ENCODE data around the gene TJAP1.
"Not testable (repeated sequence)": the region's sequence is repeated elsewhere in the genome, so short reads cannot be mapped to it uniquely, and the experiment has no call there.

The TJAP1 gene

DNA sequence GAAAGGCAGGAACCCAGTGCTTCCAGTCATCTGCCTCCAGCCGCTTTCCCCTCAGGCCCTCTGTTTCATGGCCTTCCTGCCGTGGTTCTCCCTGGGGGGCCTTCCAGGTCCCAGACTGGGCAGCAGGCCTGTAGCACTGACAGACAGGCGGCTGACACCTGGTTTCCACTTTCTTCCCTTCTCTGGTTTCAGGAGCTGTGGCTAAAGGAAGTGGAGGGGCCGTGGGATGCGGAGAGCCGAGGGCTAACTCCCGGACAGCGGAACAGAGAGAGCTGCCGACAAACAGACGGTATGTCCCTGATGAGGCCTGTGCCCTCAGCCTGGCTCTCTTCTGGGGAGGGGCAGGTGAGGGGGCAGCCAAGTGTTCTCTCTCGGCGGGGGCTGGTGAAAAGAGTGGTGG lies 20.3 kb downstream of the TJAP1 start:
- H3K4me3 ChIP-seq (ENCODE audit: low read length): no peak overlapping the region
- no peak for DNase-seq (ENCODE audit: low read depth, low spot score)

DNA sequence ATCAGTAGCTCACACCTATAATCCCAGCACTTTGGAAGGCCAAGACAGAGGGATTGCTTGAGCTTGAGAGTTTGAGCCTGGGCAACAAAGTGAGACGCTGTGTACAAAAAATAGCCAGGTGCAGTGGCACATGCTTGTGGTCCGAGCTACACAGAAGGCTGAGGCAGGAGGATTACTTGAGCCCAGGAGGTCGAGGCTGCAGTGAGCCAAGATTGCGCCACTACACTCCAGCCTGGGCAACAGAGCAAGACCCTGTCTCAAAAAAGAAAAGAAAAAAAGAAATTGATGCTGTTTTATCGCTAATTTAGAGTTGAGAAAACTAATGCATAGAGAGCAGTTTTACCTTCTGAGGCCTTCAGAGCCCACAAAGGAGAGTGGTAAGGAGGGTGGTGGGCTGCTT lies 20.9 kb downstream of the TJAP1 start:
- not testable (repeated sequence) for DNase-seq (ENCODE audit: low read depth, low spot score); H3K4me3 ChIP-seq (ENCODE audit: low read length)

DNA sequence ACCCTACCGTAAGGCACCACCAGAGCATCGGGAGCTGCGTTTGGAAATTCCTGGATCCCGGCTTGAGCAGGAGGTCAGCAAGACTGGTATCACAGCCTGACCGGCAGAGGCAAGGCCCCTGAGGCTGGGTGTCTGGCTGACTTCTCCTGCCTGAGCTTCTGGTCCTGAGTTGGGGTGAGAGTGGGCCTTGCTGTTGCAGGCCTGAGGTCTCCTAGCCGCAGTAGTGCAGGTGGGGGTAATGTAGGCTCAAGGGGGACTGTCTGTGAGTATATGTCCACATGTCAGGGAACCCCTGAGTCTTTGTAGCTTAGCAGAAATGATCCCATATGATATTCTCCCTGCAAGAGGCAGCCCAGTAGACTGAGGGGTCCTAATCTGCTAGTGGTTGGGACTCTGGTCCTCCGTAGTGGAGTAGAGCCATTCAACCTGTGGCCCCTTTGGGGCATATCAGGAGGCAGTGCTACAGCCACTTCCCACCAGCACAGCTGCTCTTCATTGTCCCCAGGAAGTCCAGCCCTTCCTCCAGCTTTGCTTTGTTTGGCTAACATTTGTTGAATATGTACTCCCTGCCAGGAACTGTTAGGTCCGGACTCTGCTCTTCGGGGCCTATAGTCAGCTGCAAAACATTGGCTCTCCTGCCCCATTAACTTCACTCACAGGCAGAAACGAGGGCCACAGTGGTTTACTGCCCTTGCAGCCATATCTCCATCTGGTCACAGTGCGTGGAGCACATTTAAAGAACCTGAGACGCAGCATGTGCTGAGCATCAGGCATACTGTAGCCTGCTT lies 21.9 kb downstream of the TJAP1 start:
- no peak for DNase-seq (ENCODE audit: low read depth, low spot score)

DNA sequence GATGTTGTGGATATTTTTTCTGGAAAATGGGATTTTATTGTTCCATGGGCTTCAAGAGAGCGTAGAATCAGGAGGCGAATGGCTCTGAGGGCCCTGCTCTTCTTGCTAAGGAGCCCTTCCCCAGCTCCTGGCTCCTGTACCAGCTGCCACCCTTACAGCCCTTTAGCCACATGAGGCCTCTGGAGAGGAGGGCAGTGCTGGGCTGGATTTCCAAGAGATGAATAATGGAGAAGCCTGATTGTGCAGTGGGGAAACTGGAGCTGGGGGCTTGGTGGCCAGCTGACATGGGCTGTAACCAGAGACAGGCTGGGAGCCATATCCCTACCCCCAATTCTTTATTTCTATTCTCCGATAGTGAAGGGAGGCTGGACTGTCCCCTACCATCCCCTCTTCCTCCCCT lies 23.6 kb downstream of the TJAP1 start:
- no peak overlapping the region for H3K4me3 ChIP-seq (ENCODE audit: low read length)
- DNase-seq (ENCODE audit: low read depth, low spot score): no peak

More for the DNA sequence above, 21.9 kb downstream of the TJAP1 start:
- H3K4me3 ChIP-seq (ENCODE audit: low read length): no peak overlapping the region

DNA sequence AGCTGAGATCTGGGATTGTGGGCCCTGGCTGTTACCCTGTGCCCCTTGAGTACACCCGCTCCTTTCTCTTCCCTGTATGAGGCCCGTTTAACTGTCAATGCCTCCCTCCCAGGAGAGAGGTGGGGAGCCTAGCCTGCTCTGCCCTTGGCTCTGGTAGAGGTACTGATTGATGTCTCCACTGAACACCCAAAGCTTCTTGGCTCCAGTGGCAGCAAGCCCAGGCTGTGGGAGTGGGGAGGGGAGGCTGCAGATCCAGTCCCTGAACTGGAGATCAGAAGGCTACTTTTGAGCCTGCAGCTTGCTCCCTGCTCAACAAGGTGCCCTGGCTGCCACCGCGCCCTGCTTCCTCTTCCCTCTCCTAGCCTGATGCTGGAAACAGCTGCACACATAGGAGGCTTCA lies 25.3 kb downstream of the TJAP1 start:
- DNase-seq (ENCODE audit: low read depth, low spot score): no peak
- no peak overlapping the region for H3K4me3 ChIP-seq (ENCODE audit: low read length)

DNA sequence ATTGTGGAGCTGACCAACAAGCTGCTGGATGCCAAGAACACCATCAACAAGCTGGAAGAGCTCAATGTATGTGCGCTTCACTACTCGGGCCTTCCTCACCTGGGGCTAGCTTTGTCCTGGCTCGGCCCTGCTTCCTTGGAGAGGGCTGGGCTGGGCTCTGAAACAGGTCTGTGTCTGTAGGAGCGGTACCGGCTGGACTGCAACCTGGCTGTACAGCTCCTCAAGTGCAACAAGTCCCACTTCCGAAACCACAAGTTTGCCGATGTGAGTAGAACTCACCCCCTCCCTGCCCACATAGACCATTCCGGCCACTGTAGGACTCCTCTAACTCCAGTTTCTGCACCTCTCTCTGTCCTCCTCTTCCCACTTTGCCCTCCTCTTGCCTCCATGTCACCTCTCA lies 26.1 kb downstream of the TJAP1 start:
- no peak for DNase-seq (ENCODE audit: low read depth, low spot score)
- no peak overlapping the region for H3K4me3 ChIP-seq (ENCODE audit: low read length)

DNA sequence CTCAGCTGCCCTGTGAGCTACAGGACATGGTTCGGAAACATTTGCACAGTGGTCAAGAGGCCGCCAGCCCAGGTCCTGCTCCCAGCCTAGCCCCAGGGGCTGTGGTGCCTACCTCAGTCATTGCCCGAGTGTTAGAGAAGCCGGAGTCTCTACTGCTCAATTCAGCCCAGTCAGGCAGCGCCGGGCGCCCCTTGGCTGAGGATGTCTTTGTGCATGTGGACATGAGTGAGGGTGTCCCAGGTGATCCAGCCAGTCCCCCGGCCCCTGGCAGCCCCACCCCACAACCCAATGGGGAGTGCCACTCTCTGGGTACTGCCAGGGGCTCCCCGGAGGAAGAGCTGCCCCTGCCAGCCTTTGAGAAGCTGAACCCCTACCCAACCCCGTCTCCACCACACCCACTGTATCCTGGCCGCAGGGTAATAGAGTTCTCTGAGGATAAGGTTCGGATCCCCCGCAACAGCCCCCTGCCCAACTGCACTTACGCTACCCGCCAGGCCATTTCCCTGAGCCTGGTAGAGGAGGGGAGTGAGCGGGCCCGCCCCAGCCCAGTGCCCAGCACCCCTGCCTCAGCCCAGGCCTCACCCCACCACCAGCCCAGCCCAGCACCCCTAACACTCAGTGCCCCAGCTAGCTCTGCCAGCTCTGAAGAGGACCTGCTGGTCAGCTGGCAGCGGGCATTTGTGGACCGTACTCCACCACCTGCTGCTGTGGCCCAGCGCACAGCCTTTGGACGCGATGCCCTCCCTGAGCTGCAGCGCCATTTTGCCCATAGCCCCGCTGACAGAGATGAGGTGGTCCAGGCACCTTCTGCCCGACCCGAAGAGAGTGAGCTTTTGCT lies 27.6 kb downstream of the TJAP1 start:
- no peak for DNase-seq (ENCODE audit: low read depth, low spot score)
- H3K4me3 ChIP-seq (ENCODE audit: low read length): no peak overlapping the region

DNA sequence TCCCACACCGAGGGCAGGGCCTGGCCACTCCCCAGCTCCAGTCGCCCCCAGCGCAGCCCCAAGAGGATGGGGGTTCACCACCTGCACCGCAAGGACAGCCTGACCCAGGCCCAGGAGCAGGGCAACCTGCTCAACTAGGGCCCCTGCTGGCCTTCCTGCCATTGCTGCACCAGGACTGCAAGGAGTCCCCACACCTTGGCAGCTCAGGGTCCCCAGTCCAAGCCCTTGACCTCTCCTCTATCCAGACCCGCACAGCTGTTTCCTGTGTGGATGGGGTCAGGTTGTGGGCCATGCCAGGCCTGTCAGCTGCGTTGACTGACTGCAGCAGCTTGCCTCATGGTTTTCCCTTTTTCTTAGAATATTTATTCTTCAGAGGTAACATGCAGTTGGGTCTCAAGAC lies 28.3 kb downstream of the TJAP1 start:
- no peak overlapping the region for H3K4me3 ChIP-seq (ENCODE audit: low read length)
- no peak for DNase-seq (ENCODE audit: low read depth, low spot score)

DNA sequence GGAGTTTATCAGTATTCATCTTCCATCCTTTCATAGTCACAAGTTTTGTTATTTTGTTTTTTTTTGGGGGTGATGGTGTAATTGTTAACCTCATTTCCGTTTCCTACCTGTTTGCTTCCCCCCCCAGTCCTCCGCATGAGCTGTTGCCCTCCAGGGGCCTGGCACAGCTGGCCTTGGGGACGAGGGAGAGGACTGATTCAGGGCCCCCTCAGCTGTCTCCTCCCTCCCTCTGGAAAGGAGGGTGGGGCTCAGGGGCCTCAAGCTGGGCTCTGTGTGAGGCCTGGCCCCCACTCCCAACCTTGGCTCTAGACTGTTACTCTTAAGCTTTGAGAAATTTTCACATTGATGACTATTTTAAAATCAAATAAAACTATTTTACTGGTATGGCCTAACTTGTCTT lies 28.8 kb downstream of the TJAP1 start:
- DNase-seq (ENCODE audit: low read depth, low spot score): no peak
- no peak overlapping the region for H3K4me3 ChIP-seq (ENCODE audit: low read length)

DNA sequence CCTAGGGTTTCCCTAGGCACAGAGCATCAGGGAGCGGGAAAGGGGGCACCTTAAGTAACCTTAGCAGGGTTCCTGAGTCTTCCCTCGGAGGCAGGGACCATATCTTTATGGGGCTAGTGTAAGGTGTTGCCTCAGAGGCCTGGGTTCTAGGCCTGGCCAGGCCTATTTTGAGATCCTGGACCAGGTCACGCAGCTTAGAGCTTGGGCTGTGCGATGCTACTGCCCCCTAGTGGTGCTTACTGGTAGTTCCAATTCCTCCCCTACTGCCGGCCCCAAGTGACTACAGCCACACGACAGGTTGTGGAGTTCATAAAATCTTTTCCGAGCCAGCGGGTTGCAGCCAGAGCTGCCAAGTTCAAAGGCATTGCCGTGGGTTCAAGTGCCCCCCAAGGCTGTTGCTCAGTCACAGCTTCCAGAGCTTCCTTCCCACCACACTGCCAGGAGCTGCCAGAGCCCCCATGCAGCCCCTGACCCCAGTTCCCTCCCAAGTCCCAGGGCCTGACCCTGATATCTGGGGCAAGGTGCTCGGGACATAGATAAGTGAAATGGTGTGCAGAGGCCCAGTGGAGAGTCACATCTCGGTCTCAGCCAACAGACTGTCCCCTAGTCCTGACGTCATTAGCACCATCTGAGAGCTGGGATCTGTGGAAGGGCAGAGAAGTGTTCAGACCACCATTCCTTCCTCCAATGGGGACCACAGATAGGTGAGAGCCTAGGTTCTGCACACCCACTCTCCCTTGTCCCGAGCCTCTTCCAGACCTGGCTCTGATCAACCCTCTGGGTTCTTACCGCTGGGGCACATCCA lies 29.5 kb downstream of the TJAP1 start:
- no peak overlapping the region for H3K4me3 ChIP-seq (ENCODE audit: low read length)
- peak; percentile 73 for DNase-seq (ENCODE audit: low read depth, low spot score)

DNA sequence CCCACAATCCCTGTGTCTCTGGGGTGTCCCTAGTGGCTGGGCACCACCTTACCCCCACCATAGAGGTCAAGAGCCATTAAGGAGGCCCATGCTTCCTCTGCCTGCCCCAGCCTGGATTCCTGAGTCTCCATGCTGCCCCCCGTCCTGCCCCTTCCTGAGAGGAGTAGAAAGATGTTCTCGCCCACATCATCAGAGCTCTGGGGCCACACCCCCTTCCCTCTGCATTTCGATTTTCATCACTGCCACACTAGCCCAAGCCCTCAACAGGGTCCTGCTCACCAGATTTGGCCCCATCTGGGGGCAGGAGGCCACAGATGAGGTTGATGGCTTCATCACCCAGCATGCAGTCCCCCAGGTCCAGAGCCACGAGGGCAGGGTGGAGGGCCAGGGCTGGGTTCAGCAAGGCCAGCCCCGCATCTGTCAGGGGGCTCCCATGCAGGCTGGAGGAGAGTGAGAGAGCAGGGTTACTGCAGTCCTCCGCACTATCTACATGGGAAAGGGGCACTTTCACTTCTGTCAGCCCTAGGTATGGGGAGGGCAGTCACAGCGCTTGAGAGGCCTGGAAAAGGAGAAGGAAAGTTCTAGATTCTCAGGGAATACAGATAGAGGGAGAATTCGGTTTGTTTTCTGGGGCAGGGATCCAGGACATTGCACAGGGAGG lies 31.2 kb downstream of the TJAP1 start:
- no peak for DNase-seq (ENCODE audit: low read depth, low spot score)
- no peak overlapping the region for H3K4me3 ChIP-seq (ENCODE audit: low read length)

DNA sequence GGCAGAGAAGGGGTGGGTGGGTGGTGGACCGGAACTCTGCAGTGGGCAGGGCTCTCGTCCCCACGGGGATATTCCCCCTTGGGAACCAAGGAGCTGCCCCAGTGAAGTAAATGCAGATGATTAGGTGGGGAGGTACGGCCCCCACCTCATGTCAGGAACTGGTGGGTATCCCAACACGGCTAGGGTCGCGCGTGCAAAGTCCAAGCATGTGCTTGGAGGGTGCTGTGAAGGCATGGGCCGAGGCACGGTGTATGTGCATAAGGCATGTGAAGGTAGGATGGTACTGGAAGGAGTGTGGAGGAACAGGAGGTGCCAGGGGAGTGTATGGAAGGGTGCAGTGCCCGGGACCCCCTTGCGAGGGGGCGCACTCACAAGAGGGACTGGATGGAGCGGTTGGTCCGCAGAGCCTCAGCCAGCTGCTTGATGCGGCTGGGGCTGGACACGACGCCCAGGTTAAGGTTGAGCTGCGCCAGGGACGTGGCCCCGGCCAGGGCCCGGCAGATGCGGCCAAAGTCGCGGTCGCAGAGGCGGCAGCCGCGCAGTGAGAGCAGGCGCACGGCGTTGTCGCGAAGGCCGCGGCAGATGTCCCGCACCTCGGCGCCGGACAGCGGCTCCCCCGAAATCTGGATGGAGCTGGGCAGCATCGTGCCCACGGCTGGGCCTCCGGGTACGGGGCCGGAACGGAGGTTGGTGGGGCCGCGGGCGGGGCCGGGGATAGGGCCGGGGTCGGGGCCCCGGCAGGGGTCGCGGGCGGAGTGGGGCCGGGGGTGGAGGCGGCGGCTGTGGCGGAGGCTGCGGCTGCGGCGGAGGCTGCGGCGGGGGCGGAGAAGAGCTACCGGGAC lies 32.0 kb downstream of the TJAP1 start:
- no peak for DNase-seq (ENCODE audit: low read depth, low spot score)
- no peak overlapping the region for H3K4me3 ChIP-seq (ENCODE audit: low read length)

DNA sequence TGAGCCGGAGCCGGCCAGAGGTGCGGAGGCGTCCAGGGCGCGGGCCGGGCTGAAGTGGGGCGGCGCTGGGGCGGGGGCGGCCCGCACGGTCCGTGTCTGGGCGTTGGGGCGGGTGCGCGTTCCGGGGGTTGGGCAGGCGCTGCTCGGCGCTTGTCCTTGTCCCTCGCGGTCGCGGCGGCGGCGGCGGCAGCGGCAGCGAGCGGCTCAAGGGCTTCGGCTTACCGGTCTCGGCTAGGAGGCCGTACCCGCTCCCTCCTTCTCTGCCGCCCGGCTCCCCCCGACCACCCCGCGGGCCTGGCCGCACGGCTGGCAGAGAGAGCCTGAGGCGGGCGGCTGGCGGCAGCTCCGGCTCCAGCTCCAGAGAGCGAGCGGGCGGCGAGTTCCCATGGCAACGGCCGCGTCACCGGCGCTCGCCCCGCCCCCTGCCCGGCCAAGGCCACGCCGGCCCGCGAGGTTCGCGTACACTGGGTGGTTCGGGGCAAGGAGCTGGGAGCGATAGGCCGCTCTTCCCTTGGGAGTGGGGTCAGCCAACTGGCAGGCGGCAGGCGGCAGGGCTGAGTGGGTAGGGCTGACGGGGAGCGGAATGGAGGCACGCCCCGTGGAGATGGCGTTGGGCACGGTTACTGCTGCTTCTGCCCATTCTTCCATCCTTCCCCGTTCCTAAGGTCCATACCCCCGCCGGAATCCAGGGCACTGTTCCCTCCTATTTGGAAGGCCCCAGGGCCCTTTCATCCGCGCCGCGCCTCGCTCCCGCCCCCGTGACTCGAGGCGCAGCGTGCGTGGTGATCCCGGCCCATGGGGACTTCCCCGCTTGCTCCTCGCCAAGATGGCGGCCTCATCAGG lies 32.8 kb downstream of the TJAP1 start, which contains the start of gene LRRC73:
LRRC73 (minus strand) TSS at position 363 of the 843 bp plus-strand sequence. CDS start 561 bp downstream, outside the sequence.
- no peak within 1 kb of the TSS for H3K4me3 ChIP-seq (ENCODE audit: low read length)
- no peak for DNase-seq (ENCODE audit: low read depth, low spot score)

DNA sequence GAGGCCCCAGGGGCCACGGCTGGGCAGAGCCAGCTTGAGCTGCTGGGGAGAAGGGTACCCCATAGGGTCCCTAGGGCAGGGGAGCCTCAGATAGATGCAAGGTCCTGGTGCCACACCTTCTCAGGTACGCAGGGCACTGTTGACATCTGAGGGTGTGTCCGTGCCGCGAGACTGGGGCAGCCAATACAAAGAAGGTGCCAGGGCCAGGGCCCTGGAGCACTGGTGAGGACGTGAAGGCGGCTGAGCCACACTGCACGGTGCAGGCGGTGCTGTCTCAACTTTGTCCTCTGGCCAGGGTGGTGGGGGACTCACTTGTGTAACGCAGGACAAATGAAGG lies 33.4 kb downstream of the TJAP1 start:
- DNase-seq (ENCODE audit: low read depth, low spot score): no peak

DNA sequence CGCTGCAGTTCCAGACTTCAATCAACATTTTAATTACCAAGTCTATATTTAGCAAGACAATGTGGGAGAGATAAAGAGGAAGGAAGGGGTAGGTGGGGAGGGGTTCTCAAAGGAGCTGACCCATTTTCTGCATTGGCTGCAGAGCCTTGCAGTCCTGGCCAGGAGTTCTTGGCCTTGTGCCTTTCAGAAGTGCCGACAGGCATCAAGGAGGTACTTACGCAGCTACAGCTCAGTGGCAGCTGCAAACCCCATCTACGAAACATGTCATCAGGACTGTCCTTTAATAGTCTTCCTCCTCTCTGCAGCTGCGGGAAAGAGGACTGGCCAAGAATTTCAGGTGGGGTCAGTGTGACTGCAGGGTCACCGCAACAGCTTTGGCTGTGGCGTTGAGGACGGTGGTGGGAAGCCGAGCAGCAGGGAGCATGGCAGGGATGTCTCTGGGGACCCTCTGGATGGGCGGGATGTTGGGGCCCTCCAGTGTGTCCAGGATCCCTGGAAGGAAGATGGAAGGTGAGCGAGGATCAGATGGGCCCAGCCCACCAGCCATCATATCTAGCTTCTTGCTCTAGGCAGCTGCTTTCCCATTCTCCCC lies 34.5 kb downstream of the TJAP1 start:
- no peak for DNase-seq (ENCODE audit: low read depth, low spot score)
- H3K4me3 ChIP-seq (ENCODE audit: low read length): no peak overlapping the region

More for the DNA sequence above, 33.4 kb downstream of the TJAP1 start:
- no peak overlapping the region for H3K4me3 ChIP-seq (ENCODE audit: low read length)

DNA sequence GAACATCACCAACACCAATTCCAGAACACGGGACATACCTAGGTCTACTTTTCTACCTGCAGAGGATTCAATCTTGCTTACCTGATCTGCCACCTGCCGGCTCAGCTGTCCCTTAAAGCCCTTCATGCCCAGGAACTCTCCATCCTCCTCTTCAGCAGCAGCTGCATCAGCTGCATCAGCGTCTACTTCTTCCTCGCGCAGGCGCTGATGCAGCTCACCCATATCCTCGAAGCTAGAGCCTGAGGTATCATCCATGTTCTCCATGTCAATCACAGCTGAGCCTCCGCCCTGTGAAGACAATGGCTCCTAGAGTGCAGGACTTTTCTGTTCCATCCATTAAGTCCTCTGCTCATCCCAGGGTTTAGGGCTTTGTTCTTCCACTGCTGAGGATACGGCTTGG lies 38.4 kb downstream of the TJAP1 start:
- no peak for DNase-seq (ENCODE audit: low read depth, low spot score)
- H3K4me3 ChIP-seq (ENCODE audit: low read length): peak overlapping the region; percentile 100

DNA sequence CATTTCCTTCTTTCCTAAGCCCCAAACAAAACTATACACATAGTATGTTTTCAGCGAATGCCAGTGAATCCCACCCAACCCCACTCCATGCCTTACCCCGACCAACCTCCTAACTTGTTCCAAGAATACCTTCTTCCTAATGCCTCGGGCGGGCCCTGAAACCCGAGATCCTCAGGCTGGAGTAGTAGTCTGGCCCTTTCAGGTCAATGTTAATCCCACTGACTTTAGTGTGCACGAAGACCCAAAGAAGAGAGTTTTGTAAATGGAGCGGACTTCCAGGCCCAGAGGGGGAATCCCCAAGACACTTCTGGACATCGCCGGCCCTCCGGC lies 39.0 kb downstream of the TJAP1 start:
- H3K4me3 ChIP-seq (ENCODE audit: low read length): peak overlapping the region; percentile 100
- DNase-seq (ENCODE audit: low read depth, low spot score): no peak

Data from Jurkat, Clone E6-1 (cell line).